GM19238 (cell line): ENCODE data around the gene TECR.
A peak's percentile ranks its signal among the peaks of the same experiment; 100 is the strongest.

Source experiments
- DNase-seq: peaks from one replicate; pipeline ENCODE4 v3.0.0; 2011; ENCODE audit warnings: low spot score; ENCODE audit not compliant: insufficient read length

The TECR gene

DNA sequence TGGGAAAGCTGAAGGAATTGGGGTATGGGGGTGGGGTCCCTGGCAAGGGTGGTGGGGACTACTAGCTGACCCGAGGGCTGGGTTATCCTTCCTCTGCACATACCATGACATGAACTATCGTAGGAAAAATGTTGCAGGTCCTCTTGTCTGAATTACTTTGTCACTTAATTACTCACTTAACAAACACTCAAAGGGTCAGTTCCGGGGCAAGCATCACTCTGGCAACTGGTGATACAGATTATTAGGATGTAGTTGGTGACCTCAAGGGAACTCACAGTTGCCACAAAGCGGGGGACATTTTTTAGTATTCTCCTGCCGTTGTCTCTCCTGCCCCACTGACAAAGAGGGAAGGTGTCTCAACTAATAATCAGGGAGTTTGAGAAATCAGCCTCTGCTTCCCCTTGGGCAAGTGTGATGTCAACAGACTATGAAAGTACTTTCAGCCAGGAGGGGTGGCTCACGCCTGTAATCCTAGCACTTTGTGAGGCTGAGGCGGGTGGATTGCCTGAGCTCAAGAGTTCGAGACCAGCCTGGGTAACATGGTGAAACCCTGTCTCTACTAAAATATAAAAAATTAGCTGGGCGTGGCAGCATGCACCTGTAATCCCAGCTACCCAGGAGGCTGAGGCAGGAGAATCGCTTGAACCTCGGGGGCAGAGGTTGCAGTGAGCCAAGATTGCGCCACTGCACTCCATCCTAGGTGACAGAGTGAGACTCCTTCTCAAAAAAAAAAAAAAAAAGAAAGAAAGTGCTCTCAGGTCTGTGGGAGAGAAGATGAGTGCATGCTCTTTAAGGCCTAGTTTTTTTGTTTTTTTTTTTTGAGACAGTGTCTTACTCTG, 21.5 kb upstream of the TECR start:
- DNase-seq, result no peak

DNA sequence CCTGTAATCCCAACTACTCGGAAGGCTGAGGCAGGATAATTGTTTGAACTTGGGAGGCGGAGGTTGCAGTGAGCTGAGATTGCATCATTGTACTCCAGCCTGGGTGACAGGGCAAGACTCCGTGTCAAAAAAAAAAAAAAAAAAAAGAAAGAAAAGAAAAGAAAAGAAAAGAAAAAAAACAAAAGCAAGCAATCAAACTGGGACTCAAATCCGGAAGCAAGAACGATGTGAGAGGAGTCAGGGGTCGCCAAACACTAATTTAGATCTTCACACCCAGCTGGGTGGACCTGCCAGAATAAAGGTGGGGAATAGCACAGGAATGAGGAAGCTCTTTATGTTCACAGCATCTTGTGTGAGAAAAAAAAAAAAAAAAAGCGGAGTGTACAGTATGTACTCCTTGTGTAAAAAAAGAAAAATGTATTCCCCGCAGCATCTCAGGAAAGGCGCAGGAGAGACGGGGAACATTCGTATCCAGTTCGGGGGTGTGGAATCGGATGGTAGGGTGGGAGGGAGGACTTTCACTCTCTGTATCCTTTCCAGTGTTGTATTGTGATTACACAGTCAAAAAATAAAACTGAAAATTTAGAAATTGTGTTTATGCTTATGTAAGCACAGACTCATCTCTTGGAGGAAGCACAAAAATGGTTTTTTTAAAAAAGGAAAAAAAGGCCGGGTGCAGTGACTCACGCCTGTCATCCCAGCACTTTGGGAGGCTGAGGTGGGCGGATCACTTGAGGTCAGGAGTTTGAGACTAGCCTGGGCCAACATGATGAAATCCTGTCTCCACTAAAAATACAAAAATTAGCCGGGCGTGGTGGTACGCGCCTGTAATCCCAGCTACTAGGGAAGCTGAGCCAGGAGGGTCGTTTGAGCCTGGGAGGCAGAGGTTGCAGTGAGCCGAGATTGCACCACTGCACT, 18.8 kb upstream of the TECR start:
- no peak for DNase-seq

DNA sequence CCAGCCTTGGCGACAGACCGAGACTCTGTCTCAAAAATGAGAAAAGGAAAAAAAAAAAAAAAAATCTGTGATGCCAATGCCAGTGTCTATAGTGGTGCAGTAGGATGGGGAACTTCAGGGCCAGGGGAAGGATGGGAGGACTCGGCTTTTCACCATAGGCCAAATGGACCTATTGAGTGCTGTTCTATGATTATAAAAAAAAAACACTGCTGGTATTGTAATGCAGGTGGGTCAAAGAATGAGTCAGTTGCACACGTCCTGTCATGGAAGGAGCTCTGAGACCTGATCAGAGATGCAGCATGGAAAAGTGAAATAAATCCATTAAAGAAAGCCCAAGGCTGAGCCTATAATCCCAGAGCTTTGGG, 18.2 kb upstream of the TECR start:
- DNase-seq, result no peak

DNA sequence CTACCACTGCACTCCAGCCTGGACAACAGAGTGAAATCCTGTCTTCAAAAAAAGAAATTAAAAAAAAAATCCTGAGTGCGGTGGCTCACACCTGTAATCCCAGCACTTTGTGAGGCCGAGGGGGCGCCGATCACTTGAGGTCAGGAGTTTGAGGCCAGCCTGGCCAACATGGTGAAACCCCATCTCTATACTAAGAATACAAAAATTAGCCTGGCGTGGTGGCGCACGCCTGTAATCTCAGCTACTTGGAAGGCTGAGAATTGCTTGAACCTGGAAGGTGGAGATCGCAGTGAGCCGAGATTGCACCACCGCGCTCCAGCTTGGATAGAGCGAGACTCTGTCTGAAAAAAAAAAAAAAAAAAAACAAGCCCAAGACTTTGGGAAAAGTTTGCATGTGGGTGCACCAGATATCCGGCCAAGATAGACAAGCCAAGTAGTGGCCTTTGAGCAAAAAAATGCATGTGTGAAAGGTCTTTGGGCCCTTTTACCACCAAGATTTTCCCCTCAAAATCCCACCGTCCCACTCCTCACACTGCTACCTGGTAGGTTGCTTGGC, 16.9 kb upstream of the TECR start:
- DNase-seq, result no peak

DNA sequence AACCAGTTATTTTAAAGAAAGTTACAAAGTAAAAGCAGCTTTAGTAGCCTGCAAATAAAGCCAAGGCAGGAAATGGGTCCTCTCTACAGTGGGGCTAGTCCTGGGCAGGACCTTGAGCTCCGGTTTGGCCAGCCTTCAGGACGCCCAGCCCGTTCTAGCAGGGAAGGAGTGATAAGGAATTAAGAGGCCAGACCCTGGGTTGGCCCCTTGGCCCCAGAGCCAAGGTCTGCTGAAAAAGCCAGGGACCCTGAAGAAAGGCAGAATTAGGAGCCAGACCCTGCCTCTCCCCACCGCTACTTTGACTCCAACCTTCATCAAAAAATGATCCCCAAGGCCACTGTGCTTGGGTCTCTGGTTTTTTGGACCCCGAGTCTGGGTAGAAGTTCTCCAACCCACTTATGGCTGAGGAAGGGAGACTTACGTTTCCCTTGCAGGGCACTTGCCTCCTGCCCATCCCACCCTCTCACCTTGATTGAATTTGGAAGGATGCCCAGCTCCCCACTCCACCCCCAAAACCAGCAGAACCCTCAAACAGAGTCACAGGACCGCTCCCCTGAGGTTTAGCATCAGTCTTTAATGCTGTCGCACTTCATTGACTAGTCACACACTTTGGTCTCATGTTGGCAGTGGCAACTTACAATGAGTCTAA, 15.1 kb upstream of the TECR start:
- no peak for DNase-seq

DNA sequence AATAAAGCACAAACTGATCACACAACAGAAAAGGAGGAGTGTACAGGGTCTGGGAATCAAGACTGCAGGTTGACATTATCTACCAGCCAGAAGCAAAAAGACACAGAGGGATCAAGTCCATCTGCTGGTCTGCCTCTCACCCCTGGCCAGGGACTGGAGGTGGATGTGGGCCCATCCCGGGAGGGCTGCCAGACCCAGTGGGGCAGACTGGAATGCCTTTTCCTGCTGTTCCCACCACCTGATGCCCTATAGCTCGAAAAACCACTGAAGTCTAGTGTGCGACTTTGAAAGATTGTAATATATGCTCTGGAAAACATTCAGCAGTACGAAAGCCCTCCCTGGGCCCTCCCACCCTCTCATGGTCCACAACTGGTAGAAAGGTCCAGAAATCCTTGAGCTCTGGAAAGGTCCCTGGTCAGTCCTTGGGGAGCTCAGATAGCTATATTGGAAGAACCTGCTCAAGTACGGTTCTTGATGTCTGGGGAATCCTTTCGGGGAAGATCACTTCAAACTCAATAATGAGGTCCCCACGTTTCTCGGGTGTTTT, 13.8 kb upstream of the TECR start:
- no peak for DNase-seq

DNA sequence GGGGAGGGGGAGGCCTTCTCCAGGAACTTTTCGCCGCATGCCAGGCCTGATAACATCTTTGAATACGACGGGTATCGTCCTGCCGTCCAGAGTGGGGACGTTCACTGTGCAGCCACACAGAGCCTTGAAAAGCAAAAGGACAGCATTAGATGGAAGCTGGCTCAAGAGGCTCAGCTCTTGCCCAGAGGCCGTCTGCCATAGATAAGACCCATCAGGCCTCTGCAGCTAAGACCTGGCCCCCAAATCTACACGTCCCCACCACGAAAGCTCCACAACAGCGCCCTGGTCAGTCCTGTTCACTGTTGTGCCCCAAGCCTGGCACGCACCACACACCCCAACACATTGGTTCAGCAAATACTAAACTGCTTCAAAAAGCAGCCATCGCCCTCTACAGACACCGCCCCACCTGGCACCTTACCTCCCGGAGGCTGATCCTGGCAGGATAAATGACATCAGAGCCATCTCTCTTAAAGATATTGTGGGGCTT, 13.3 kb upstream of the TECR start:
- no peak for DNase-seq

DNA sequence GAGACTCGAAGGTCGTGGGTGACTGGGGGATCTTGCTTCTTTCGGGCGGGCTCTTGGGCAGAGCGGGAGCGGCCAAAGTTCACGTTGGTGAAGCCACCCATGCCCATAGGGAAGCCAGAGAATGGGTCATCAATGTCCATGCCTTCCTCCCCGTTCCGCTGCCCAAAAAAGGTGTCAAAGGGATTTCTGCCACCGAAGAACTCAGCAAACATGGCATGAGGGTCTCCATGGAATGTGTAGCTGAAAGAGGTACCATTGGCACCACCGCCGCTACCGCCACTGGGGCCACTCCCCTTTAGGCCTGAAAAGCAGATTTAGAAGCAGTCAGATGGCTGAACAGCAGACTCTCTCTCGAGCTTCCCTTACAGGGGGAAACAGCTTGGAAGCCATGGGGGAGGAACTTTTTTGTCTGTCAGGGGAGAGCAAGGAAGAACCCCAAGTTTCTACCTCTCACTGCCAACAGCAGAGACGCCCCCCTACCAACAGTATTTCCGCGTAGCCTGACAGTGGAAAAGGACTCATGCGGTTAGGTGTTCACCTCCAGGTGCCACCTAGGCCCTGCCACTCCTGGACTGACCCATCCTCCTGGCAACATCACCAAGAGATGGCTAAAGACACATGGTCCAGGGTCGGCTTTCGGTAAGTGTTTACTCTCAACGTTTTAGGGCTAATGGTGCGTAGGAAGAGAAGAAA, 12.5 kb upstream of the TECR start:
- DNase-seq, result no peak

DNA sequence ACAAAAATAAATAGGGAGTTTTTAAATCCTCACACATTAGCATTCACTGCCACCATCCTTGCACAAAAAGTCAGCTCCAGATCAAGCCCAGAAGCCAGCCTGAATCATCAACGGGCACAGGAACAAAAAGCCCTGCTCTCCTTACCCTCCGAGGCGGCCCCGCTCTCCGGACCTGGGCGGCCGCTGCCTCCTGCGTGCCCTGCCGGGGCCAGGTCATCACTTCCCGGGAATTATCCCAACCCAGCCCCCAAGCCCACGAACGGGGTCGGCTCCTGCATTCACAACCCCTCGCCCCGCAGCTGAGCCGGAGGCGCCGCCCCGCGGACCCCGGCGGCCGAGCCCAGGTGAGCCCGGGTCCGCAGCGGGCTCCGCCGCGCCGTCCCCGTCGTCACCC, 12.0 kb upstream of the TECR start:
- no peak for DNase-seq

DNA sequence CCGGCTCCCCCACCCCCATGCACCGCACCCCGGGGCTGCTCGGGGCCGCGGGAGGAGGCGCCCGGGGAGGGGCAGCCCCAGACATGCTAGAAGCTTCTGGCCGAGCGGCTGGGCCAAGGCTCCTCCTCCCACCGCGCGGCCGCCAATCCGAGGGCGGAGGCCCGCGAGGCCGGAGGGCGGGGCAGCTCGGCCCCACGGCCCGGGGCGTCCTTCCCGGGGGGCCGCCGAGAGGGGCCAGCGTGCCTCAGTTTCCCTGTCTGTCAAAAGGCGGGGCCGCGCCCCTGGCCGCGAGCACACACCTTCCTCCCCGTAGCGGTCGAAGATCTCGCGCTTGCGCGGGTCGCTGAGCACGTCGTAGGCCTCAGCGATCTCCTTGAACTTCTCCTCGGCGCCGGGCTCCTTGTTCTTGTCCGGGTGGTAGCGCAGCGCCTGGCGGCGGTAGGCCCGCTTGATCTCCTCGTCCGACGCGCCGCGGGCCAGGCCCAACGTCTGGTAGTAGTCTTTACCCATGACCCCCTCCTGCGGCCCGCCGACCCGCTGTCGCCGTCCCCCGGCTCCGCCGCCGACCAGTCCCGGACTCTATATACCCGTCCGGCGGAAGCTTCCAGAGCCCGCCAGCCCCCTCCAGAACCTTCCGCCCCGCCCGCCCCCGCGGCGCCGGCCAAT, 11.4 kb upstream of the TECR start, which contains the start of gene DNAJB1:
Gene DNAJB1, minus strand, starts transcription at position 558 of the 666 bp plus-strand sequence. Its CDS starts 48 bp downstream, at position 510.
- DNase-seq, result peak; percentile 86

DNA sequence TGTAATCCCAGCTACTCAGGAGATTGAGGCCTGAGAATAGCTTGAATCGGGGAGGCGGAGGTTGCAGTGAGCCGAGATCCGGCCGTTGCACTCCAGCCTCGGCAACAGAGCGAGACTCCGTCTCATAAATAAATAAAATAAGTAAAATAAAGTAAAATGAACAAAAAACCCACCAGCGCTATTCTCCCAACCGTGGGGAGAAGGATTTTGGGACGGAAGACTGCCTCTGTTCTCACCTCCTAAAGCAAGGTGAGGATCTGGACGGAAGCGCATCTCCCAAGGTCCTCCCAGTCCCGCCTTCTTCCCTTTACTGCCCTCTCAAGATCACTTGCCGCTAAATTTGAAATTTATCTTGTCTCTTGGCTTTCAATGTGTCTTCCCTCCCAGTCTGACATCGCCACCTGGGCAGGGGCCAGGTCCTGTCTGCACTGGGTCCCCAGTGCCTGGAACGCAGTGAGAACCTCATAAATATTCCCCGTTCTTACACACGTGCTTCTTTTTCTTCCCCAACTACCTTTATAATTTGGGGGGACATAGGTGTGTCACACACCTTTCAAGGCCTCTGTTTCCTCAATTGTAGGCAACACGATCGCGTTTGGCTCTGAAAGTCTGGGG, 10.0 kb upstream of the TECR start:
- DNase-seq, result no peak

DNA sequence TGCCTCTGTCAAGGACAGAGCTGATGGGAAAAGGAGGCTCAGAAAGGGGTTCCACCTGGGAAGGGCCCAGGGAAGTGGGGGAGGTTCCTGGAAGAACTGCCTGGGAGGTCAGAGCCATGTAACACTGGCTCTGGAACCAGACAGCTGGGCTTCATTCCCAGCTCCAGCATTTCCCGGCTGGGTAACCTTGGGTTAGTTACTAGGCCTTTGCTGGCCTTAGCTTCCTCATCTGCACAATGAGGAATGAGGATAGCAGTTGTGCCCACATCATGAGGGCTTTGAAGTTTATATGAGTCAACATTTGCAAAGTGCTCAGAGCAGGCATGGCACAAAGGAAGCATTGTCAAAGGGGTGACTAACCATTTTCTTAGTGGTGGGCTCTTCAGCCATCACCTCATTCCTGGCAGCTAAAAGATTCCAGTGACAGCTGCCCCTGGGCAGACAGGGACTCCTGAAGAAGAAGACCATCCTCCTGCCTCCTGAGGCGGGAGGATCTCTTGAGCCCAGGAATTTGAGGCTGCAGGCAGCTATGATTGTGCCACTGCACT, 9.5 kb upstream of the TECR start:
- no peak for DNase-seq

DNA sequence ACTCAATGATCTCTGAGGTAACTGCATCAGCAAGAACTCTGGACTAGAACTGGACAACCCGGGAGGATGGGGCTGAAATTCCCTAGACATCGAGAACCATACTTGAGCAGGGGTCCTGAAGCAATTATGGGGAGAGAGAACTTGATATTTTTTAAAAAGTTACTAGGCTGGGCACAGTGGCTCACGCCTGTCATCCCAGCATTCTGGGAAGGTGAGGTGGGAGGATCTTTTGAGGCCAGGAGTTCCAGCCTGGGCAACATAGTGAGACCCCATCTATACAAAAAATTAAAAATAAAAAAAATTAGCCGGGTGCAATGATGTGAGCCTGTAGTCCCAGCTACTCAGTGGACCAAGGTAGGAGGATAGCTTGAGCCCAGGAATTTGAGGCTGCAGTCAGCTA, 8.9 kb upstream of the TECR start:
- no peak for DNase-seq

DNA sequence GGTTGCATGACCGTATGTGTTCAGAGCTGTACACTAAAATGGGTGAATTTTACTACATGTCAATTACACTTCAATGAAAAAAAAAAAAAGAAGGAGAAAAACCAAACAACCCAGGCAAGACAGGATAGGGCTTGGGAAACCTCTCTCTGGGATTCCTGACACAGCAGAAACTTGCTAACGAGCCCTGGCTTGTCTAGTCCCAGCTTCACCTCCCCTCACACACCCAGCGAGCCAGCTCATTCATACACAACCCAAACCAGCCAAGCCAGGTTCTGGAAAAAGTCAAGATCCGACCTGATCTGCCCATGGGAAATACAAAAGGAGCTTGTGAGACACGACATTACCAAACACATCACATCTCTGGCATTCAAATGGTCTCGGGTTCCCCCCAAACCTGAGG, 3.7 kb upstream of the TECR start:
- DNase-seq, result no peak

DNA sequence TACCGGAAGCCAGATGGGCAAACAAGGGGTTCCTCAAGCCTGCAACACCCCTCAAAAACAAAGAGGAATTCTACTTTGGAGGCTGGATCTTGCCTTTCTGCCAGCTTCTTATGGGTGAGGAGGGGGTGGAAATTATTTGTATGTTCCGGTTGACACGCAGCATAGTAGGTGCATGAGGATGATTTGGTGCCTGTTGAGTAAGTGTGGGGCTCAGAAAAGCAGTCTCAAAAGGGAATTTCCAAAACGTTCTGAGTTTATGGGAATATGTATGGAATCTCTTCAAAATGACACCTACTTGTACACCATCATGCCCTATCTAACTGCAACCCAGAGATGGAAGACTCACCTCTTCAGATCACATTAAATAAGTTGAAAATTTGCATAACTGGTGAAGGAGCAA, 3.0 kb upstream of the TECR start:
- no peak for DNase-seq

DNA sequence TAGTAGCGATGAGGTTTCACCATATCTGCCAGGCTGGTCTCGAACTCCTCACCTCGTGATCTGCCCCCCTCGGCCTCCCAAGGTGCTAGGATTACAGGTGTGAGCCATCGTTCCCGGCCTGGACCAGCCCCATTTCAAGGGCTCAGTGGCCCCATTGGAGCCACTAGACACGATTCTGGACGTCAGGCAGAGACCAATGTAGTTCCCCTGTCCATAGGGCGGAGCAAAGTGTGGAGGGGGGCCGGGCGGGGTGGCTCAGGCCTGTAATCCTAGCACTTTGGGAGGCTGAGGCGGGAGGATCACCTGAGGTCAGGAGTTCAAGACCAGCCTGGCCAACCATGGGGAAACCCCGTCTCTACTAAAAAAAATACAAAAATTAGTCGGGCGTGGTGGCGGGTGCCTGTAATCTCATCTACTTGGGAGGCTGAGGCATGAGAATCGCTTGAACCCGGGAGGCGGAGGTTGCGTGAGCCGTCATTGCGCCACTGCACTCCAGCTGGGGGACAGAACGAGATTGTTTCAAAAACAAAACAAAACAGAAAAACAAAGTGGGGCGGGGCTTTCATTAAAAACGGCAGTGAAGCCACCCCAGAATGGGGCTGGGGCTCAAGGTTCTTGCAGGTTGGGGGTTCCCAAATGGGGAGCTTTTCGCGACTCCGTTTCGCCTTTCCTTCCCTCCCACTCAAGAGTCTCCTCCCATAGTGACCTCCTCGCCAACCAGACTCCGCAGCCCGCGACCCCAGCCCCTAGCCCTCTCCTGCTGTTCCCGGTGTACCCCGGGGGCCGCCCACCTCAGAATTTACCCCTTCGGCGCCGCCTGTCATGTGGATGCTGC, 758 bp upstream of the TECR start:
- DNase-seq, result no peak

DNA sequence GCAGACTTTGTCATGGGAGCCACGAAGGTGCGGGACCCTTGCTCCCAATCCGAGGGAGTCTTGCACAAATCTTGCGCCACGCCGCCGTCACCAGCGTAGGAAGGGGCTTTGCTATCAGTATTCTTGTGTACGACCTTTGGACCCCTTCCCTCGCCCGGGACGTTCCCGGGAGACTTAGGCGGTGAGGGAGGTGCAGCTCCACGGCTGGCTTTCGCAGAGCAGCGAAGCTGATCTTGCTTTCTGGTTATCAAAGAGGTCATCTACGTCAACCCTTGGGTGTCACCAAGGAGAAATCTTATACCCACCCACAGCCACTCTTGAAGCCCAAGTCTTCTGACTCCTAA, 583 bp downstream of the TECR start:
- no peak for DNase-seq

DNA sequence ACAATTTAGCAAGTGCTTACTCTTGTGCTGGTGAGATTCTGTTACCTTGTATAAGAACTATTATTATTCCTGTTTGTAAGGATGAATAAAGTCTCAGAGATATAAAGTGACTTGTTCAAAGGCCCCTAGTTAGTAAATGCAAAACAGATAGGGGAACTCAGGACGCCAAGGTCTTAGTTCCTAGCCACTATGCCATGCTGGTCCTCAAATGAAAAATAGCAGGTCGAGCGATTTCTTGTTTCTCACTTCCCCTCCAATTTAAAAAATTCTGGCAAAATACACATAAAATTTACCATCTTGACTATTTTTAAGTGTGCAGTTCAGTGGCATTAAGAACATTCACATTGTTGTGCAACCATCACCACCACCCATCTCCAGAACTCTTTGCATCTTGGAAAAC, 1.1 kb downstream of the TECR start:
- DNase-seq, result no peak

DNA sequence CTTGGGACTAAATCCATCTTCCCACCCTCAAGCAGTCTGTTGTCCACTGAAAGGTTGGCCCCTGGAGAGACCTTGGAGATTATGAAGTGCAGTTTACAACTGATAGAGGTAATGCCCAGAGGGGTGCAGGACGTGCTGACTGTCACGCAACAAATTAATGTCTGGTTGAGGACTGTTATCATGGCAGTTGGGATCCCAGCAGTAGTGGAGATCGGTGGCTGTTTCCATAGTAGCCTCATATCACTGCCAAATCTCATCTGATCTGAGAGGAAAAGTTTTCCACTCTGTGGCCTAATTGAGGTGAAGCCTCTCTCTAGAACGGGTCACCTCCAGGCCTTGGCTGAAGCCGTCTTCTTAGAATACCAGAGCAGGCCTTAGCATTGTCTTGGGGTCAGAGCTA, 4.1 kb downstream of the TECR start:
- DNase-seq, result no peak
